ENCODE data around the gene ASXL1.
"Not testable (repeated sequence)": the region's sequence is repeated elsewhere in the genome, so short reads cannot be mapped to it uniquely, and the experiment has no call there.

Gene ASXL1

DNA sequence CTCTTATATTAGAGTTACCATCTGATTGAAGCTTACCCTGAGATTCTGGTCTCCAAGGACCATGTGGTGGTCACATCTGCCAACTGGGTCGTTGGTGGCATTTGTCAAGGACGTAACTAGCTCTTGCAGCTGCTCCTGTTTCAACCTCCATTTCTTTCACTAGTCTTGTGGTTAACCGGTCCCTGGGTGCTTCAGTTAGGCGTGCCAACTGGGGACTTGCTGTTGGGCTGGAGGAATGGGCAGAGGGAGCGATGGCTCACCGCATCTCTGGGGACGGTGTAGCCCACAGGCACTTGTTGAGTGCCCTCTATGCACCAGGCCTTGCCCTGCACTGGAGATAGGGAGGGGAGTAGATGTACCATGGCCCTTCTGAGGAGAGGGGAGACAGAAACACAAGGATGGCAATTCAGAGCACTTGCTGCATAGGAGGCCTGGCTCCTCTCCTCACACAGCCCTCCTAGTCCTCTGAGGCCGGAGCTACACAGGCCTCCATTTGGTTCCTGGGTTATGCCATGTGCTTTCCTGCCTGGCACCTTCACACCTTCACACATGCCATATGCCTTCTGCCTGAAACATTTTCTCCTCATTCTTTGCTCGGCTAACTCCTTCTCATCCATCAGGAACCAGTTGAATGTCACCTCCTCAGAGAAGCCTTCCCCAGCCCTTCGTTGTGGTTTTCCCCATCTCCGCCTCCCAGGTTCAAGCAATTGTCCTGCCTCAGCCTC lies 20.0 kb upstream of the ASXL1 start:
- DNase-seq (ENCODE audit: low read depth), result no peak

GRCh38 chr20:32338665-32339064 lies 19.5 kb upstream of the ASXL1 start:
- DNase-seq (ENCODE audit: low read depth), result no peak

DNA sequence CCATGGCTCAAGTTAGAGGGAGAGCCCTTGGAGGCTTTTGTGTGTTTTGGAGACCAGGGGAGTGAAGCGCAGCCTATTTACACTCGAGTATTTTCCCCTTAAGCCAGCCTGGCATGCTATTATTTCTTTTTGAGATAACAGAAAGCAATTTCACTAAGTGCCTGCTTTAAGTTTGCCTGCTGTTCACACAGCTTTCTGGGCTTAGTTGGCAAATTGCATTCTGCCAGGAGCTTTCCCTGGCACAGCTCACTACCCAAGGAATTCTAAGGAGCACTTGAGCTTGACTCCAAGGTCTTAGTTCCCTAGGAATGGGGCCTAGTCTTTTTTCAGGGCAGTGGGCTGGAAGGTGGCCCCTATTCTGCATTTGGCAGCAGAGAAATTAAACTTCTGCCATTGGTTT lies 19.0 kb upstream of the ASXL1 start:
- no peak for DNase-seq (ENCODE audit: low read depth)

- not testable (repeated sequence) for DNase-seq (ENCODE audit: low read depth)
Measured at GRCh38 chr20:32341053-32341452, 17.1 kb upstream of the ASXL1 start.

- DNase-seq (ENCODE audit: low read depth), result no peak
Measured at GRCh38 chr20:32343439-32343838, 14.7 kb upstream of the ASXL1 start.

- DNase-seq (ENCODE audit: low read depth), result no peak
Measured at GRCh38 chr20:32344835-32345506, 13.2 kb upstream of the ASXL1 start.

GRCh38 chr20:32348207-32348606 lies 9.9 kb upstream of the ASXL1 start:
- no peak for DNase-seq (ENCODE audit: low read depth)

GRCh38 chr20:32350421-32350820 lies 7.7 kb upstream of the ASXL1 start:
- DNase-seq (ENCODE audit: low read depth), result no peak

- DNase-seq (ENCODE audit: low read depth), result no peak
Measured at GRCh38 chr20:32352121-32352720, 5.9 kb upstream of the ASXL1 start.

DNA sequence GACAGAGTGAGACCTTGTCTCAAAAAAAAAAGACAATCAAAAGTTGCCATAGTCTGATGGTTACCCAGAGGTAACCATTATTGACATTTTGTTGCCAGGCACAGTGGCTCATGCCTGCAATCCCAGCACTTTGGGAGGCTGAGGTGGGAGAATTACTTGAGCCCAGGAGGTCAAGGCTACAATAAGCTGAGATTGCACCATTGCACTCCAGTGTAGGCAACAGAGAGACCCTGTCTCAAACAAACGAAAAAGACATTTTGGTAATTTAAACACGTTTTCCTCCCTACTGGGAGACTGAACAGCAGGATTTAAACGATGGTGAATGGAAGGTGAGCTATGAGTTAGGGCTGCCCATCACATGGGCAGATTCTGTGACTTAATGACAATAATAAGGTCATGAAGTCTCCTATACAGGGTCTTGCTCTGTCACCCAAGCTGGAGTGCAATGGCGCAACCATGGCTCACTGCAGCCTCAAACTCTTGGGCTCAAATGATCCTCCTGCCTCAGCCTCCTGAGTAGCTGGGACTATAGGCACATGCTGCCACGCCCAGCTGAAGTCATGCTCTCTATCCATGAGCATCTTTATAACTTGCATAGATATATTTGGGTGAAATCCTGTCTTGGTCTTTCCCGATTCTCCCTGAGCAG lies 4.2 kb upstream of the ASXL1 start:
- DNase-seq (ENCODE audit: low read depth), result no peak

- DNase-seq (ENCODE audit: low read depth), result no peak
Measured at GRCh38 chr20:32354592-32355416, 3.3 kb upstream of the ASXL1 start.

DNA sequence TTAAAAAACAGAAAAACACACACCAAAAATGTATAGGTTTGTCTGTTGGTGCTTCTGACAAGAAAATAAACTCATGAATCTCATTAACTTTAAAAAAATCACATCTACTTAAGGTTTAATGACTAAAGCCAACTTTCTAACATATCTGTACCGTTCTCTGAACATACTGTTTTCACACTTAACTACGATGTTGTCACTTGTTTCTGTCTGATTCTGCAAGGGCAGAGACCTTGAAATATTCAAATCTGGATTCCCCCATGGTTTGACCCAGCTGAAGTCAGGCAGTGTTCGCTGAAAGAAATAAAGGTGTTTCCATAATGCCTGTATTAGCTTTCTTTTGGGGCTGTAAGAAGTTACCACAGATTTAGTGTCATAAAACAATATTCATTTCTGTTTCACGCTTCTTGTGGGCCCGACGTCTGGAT lies 2.7 kb upstream of the ASXL1 start:
- DNase-seq (ENCODE audit: low read depth), result no peak

GRCh38 chr20:32355907-32356621 lies 2.1 kb upstream of the ASXL1 start:
- DNase-seq (ENCODE audit: low read depth), result not testable (repeated sequence)

DNA sequence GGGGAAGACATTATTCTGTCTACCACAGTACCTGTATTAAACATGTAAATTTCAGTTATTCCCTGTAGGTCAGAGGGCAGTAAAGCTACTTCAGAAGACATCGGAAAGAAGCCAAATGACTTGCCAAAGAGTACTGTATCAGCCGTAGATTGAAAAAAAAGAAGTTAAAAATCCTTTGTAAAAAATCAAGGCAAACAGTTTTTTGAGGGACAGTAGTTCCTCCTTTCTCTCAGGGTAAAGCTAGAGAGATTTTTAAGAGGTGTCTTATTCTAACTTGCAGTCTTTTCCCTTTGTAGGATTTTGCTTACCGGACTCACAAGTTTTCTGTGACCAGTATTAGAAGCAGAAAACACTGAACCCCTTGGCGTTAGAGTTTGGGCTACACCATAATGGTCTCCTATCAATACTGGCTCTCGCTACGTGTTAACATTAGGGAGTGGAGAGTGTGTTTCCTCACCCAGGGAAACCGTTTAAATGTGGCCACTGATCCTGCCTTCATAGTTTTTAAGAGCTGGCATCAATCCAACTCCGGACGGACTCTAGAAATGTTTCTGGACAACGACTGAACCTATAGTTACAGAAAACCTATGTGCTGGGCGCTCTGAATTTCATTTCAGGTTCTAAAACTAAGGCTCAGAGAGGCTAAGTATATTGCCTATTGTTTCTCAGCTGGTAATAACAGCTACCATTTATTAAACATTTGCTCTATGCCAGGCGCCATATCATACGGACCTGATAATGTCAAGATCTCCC lies 1.3 kb upstream of the ASXL1 start:
- no peak for DNase-seq (ENCODE audit: low read depth)

DNA sequence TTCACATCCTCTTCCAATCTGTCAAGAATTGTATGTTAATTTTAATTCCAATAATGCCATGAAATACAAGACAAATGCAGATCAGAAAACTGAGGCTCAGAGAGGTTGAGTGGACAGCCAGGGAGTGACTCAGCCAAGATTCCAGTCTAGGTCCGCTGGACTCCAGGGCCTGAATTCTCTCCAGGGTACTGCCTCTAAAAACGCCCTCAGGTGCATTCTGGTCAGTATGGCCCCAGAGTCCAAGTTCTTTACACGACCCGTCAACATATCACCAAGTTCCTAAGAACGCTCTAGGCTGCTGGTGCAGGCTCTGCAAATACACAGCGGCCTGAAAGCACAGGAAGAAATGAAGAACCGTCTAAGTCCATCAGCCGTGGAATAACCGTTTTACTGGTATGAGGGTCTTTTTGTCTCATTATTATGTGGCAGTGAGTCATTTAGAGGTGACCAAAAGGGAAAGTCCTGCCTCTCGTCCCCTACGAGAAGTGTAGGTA lies 709 bp upstream of the ASXL1 start:
- DNase-seq (ENCODE audit: low read depth), result no peak

GRCh38 chr20:32358632-32358882 lies 426 bp downstream of the ASXL1 start:
- DNase-seq (ENCODE audit: low read depth), result no peak

DNA sequence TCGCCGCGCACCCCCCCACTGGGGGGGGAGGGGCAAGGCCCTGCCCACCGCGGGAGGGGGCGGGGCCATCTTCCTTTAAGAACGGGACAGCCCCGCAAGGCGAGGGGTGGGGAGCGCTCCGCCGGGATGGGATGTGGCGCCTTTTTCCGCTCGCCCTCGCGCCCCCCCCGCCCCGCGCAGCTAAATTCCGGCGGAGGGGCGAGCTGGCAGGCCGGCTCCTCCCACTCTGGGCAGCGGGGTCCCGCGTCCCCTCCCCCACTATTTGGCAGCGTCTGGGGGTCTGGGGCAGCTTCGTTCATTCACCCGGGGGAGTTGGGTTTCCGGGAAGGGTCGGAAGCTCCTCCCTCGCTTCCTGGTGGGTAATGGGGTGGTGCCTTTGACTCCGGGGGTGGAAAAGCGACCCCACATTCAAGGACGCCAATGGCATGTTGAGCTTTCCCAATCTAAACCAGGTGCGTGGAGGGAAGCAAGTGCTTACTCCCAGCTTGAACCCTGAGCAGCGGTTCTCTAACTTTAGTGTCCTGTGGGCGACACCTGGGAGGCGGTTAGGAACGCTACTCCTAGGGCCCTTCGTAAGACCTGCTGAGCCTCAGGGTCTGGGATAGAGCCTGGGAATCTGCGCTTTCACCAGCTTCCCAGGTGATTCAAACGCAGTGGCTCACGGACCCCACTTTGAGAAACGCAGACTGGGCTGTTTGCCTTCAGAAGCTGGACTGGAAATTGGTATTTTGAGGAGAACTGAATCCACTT lies 927 bp downstream of the ASXL1 start:
- peak; percentile 63 for DNase-seq (ENCODE audit: low read depth)

GRCh38 chr20:32359633-32360332 lies 1.7 kb downstream of the ASXL1 start:
- DNase-seq (ENCODE audit: low read depth), result no peak

GRCh38 chr20:32360333-32360634 lies 2.2 kb downstream of the ASXL1 start:
- no peak for DNase-seq (ENCODE audit: low read depth)

All from T follicular helper cell (primary cell).